Smooth muscle cell (in vitro differentiated cells): Measurements from ENCODE around the gene CDK19. TPM values are rescaled to one million over a fixed set of nuclear protein-coding genes. Genes with fewer than 3 reads are reported as not detected.

Source experiments
- DNase-seq: peaks from one replicate; lab custom pipeline; 2025; ENCODE audit not compliant: unreplicated experiment; lab: John Stamatoyannopoulos, UW
- H2AFZ ChIP-seq: fragments of 200-600 bp; sonication (generic); 2 replicates; pipeline ENCODE4 v1.6.0; 2016; ENCODE audit warnings: antibody characterized with exemption, low read depth, mild to moderate bottlenecking
- H3F3A ChIP-seq: fragments of 200-600 bp; sonication (generic); 2 replicates; pipeline ENCODE4 v1.6.0; 2017; ENCODE audit warnings: antibody characterized with exemption, low read depth
- H3K27ac ChIP-seq: fragments of 200-600 bp; sonication (generic); 2 replicates; pipeline ENCODE4 v1.5.1; 2016; ENCODE audit warnings: low read depth, mild to moderate bottlenecking
- H3K27me3 ChIP-seq: fragments of 200-600 bp; sonication (generic); 2 replicates; pipeline ENCODE4 v1.6.1; 2016; ENCODE audit warnings: low read depth, mild to moderate bottlenecking
- H3K36me3 ChIP-seq: fragments of 200-600 bp; sonication (generic); 2 replicates; pipeline ENCODE4 v1.5.1; 2016; ENCODE audit warnings: low read depth
- H3K4me1 ChIP-seq: fragments of 200-600 bp; sonication (generic); 2 replicates; pipeline ENCODE4 v1.5.1; 2016; ENCODE audit warnings: low read depth
- H3K4me2 ChIP-seq: fragments of 200-600 bp; sonication (generic); 2 replicates; pipeline ENCODE4 v1.6.0; 2016; ENCODE audit warnings: mild to moderate bottlenecking
- H3K4me3 ChIP-seq: fragments of 200-600 bp; sonication (generic); 2 replicates; pipeline ENCODE4 v1.5.1; 2016; ENCODE audit warnings: mild to moderate bottlenecking
- H3K79me2 ChIP-seq: fragments of 200-600 bp; sonication (generic); 2 replicates; pipeline ENCODE4 v1.6.0; 2016; ENCODE audit warnings: low read depth, mild to moderate bottlenecking
- H3K9ac ChIP-seq: fragments of 200-600 bp; sonication (generic); 2 replicates; pipeline ENCODE4 v1.6.0; 2016; ENCODE audit warnings: low read depth
- H3K9me3 ChIP-seq: fragments of 200-600 bp; sonication (generic); replicated peaks from 2 replicates; pipeline ENCODE4 v1.5.1; 2016; ENCODE audit warnings: low read depth
- H4K20me1 ChIP-seq: fragments of 200-600 bp; sonication (generic); 2 replicates; pipeline ENCODE4 v1.6.0; 2016; ENCODE audit warnings: low read depth
- CTCF ChIP-seq: fragments of 200-600 bp; sonication (generic); IDR thresholded peaks from 2 replicates; pipeline ENCODE4 v1.5.1; 2017; ENCODE audit warnings: borderline replicate concordance, mild to moderate bottlenecking, antibody characterized with exemption; ENCODE audit not compliant: insufficient read depth, poor library complexity, severe bottlenecking
- WGBS: methylation state at CpG from one replicate; pipeline ENCODE4 v1.1.7; 2016; ENCODE audit warnings: low lambda C conversion rate; 5-methylcytosine and 5-hydroxymethylcytosine counted together
- polyA plus RNA-seq: library from polyadenylated mRNA; unstranded; fragments of >200 nt; fragmentation: Nextera tagmentation; extraction: Ambion mirVana; gene quantifications from 2 replicates; pipeline ENCODE4 v1.2.1, GENCODE V29; 2016
- total RNA-seq: library from RNA; depleted of rRNA; stranded (reverse); fragments of >200 nt; gene quantifications from 2 replicates; pipeline ENCODE4 v1.2.3, GENCODE V29; 2014

Gene CDK19
- total and polyA plus RNA-seq, 2 experiments from 2014 or later: 3.7 to 14.0 TPM

- WGBS: 93% methylated on average over 1 of the region's 1 CpG
- H3K27ac ChIP-seq: no peak overlapping the region
- H3K27me3 ChIP-seq: no peaks in the 10 kb centered on the region
Observed at GRCh38 chr6:110714143-110714542, 101.1 kb downstream of the CDK19 start.

GRCh38 chr6:110712238-110712637 lies 103.0 kb downstream of the CDK19 start:
- H3K27ac ChIP-seq: no peak overlapping the region
- peaks cover 17% of the 10 kb centered on the region for H4K20me1 ChIP-seq
- WGBS: 97% methylated on average over 3 of the region's 3 CpGs
- no peaks in the 10 kb centered on the region for H3K36me3 ChIP-seq
- H3F3A ChIP-seq: peaks cover 4% of the 10 kb centered on the region
- no peak for DNase-seq
- H3K4me1 ChIP-seq: no peaks in the 10 kb centered on the region
- no peak overlapping the region for H2AFZ ChIP-seq
- no peak for TF ChIP-seq CTCF
- H3K79me2 ChIP-seq: no peaks in the 10 kb centered on the region
- no peaks in the 10 kb centered on the region for H3K27me3 ChIP-seq
- no peak overlapping the region for H3K9ac ChIP-seq
- no peak overlapping the region for H3K4me3 ChIP-seq
- H3K4me2 ChIP-seq: no peak overlapping the region
- H3K9me3 ChIP-seq: no peaks in the 10 kb centered on the region

More at GRCh38 chr6:110714143-110714542, 101.1 kb downstream of the CDK19 start:
- H3K9ac ChIP-seq: no peak overlapping the region
- TF ChIP-seq CTCF: no peak
- H3K79me2 ChIP-seq: no peaks in the 10 kb centered on the region
- DNase-seq: no peak
- H3K4me3 ChIP-seq: no peak overlapping the region
- H4K20me1 ChIP-seq: peaks cover 4% of the 10 kb centered on the region
- H3K36me3 ChIP-seq: no peaks in the 10 kb centered on the region
- no peaks in the 10 kb centered on the region for H3K9me3 ChIP-seq
- H2AFZ ChIP-seq: no peak overlapping the region
- H3K4me2 ChIP-seq: no peak overlapping the region
- no peaks in the 10 kb centered on the region for H3F3A ChIP-seq
- H3K4me1 ChIP-seq: no peaks in the 10 kb centered on the region

- 93% methylated on average over 3 of the region's 3 CpGs for WGBS
- Histone ChIP-seq H3K4me3 (no peak overlapping the region), H3K36me3 (no peaks in the 10 kb centered on the region), H3K4me2 (no peak overlapping the region), H3K27me3 (no peaks in the 10 kb centered on the region), H3K9ac (no peak overlapping the region), H3K4me1 (no peaks in the 10 kb centered on the region), H2AFZ (no peak overlapping the region), H3K9me3 (no peaks in the 10 kb centered on the region), H3K27ac (no peak overlapping the region), H4K20me1 (peaks cover 17% of the 10 kb centered on the region), H3F3A (peaks cover 4% of the 10 kb centered on the region), H3K79me2 (no peaks in the 10 kb centered on the region)
- DNase-seq: no peak
- TF ChIP-seq CTCF: no peak
Observed at GRCh38 chr6:110710115-110710514, 105.2 kb downstream of the CDK19 start.

- Histone ChIP-seq H4K20me1 (peaks cover 17% of the 10 kb centered on the region), H3K4me1 (no peaks in the 10 kb centered on the region), H3F3A (peaks cover 4% of the 10 kb centered on the region), H3K4me2 (peak overlapping the region; percentile 53), H3K79me2 (no peaks in the 10 kb centered on the region), H3K27me3 (no peaks in the 10 kb centered on the region), H3K9me3 (no peaks in the 10 kb centered on the region), H3K4me3 (no peak overlapping the region), H2AFZ (no peak overlapping the region), H3K27ac (no peak overlapping the region), H3K9ac (no peak overlapping the region), H3K36me3 (no peaks in the 10 kb centered on the region)
- no peak for DNase-seq
- WGBS: 78% methylated on average over 2 of the region's 2 CpGs
- no peak for TF ChIP-seq CTCF
Observed at GRCh38 chr6:110708295-110708950, 106.8 kb downstream of the CDK19 start.
